ENCODE results near the gene AP1S2.

DNA sequence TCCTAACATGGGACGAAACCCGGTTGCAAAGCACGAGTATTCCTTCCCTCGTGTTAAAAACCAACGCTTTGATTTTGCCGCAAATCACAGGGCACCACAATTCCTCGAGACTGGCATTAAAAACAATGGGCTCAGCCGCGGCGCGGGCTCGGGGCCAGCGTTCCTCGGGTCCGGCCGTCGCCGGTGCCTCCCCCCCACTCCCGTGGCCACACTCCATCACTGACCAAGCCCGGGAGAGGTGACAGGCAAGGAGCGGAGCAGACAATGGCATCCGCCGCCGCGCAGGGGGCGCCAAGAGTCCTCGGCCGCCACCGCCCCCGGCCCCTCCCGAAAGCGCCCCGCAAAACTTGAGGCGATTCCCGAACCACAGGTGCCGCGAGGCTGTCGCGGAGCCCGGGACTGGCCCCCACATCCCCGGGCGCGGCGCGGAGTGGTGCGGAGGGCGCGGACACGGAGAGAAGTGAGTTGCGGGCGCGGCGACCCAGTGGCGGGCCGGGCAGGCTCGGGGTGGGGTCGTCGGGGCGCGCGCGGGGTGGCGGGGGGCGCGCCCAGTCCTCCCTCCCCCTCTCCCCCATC, 445 bp downstream of the AP1S2 start:
- no peak for TF ChIP-seq POLR2A (IDR thresholded peaks at IDR 0.05; ENCODE audit: low read depth, low read length)
- no peak for TF ChIP-seq POLR2AphosphoS5 (IDR thresholded peaks at IDR 0.05; ENCODE audit: low read depth, low read length)
- TF ChIP-seq POU2F2 (IDR thresholded peaks at IDR 0.05; ENCODE audit: low read depth, low read length) = no peak
- no peak for TF ChIP-seq TAF1 (IDR thresholded peaks at IDR 0.05; ENCODE audit: low read depth, low read length)
